Transverse colon (tissue), 4 donors: ENCODE measurements around the gene PIGN. TPM values are rescaled to one million over a fixed set of nuclear protein-coding genes. Genes with fewer than 3 reads are reported as not detected.

Source experiments
- DNase-seq: peaks from one replicate; pipeline ENCODE4 v3.0.0-alpha.2; 2019
- H3K27ac ChIP-seq, 4 donors: fragments of 200-600 bp; sonication (generic); 2 replicates each; pipeline ENCODE4 v1.5.1; 2016 to 2018; ENCODE audit warnings: inconsistent platforms in 4 of 4
- H3K27me3 ChIP-seq: fragments of 200-600 bp; sonication (generic); 2 replicates; pipeline ENCODE4 v1.5.1; 2017; ENCODE audit warnings: inconsistent platforms
- H3K36me3 ChIP-seq, 4 donors: fragments of 200-600 bp; sonication (generic); 2 replicates each; pipeline ENCODE4 v1.5.1; 2017 to 2019; ENCODE audit warnings: inconsistent platforms in 4 of 4
- H3K4me1 ChIP-seq, 4 donors: fragments of 200-600 bp; sonication (generic); 2 replicates each; pipeline ENCODE4 v1.5.1; 2017 to 2020; ENCODE audit warnings: inconsistent platforms in 4 of 4
- H3K4me3 ChIP-seq, 4 donors: fragments of 200-600 bp; sonication (generic); 1 replicate in 1 of 4; 2 replicates in 3 of 4; pipeline versions ENCODE4 v1.5.1 to v1.6.1; 2017 to 2019; ENCODE audit warnings: inconsistent platforms in 4 of 4
- H3K9me3 ChIP-seq, 2 donors: fragments of 200-600 bp; sonication (generic); 2 replicates each; pipeline ENCODE4 v1.5.1; 2017 to 2019; ENCODE audit warnings: inconsistent platforms in 2 of 2
- CTCF ChIP-seq, 5 experiments: fragments of 200-600 bp in 3 of 5; fragments of 450-650 bp in 2 of 5; sonication (generic) in 3 of 5; IDR thresholded peaks; 1 replicate in 2 of 5; 2 replicates in 3 of 5; pipeline ENCODE4 v1.5.1; 2016 to 2017; ENCODE audit warnings: antibody characterized with exemption in 5 of 5, inconsistent platforms in 3 of 5, mild to moderate bottlenecking in 2 of 5, moderate library complexity in 1 of 5
- EP300 ChIP-seq: sonication (generic); formaldehyde crosslinking; IDR thresholded peaks from one replicate; pipeline ENCODE4 v1.6.1; 2017; ENCODE audit warnings: antibody characterized with exemption, low read depth
- POLR2A ChIP-seq: fragments of 450-650 bp; IDR thresholded peaks from one replicate; pipeline ENCODE4 v1.6.1; 2016; ENCODE audit warnings: antibody characterized with exemption, mild to moderate bottlenecking, moderate library complexity
- POLR2AphosphoS5 ChIP-seq, 3 donors: sonication (generic); formaldehyde crosslinking; IDR thresholded peaks; one replicate each; pipeline ENCODE4 v1.6.1; 2016; ENCODE audit warnings: antibody characterized with exemption in 3 of 3
- WGBS, 2 donors: methylation state at CpG; one replicate each; pipeline ENCODE4 v1.1.5; 2018; ENCODE audit warnings: low coverage in 1 of 2; 5-methylcytosine and 5-hydroxymethylcytosine counted together
- in situ Hi-C, 4 donors: fragments of 200-750 bp; cut with MboI; loops; one replicate each; pipeline versions ENCODE4 v1.15.0 to v1.15.1; 2017; ENCODE audit warnings: low sequenced_read_pairs in 3 of 4, low pct_ligation_motif_present in 1 of 4, low pct_unique_long_range_greater_than_20kb in 1 of 4
- intact Hi-C: fragments of 100-400 bp; cut with DNase I; formaldehyde crosslinking; loops from one replicate; pipeline ENCODE4 v1.15.1; 2023; ENCODE audit warnings: low total_unique reads
- total RNA-seq, 4 donors: library from RNA; depleted of rRNA; stranded (reverse); fragments of >200 nt; gene quantifications; one replicate each; pipeline ENCODE4 v1.1.0, GENCODE V29; 2016

The PIGN gene
- total RNA-seq, 4 donors from 2014 or later, result 15.3 to 105 (median 42.3) TPM

- Histone ChIP-seq H3K27ac (no peak overlapping the region), H3K4me1 (peaks cover 0 to under 1% (median 0%) of the 10 kb centered on the region in 4 donors), H3K27me3 (no peaks in the 10 kb centered on the region), H3K9me3 (no peaks in the 10 kb centered on the region), H3K36me3 (no peaks in the 10 kb centered on the region), H3K4me3 (no peak overlapping the region)
- in situ Hi-C loops, result no loop called here
- no peak for TF ChIP-seq EP300
- TF ChIP-seq CTCF (IDR thresholded peaks at IDR 0.05), result no peak
- no peak for TF ChIP-seq POLR2AphosphoS5 (IDR thresholded peaks at IDR 0.05)
- no peak for TF ChIP-seq POLR2A
- 81 to 86% methylated on average over 2 to 5 of the region's 5 CpGs for WGBS, 2 donors
- intact Hi-C loops, result no loop called here
- no peak for DNase-seq
Observed at GRCh38 chr18:62033207-62033606, 153.6 kb downstream of the PIGN start.

- TF ChIP-seq POLR2A, result no peak
- no peak for TF ChIP-seq POLR2AphosphoS5 (IDR thresholded peaks at IDR 0.05)
- TF ChIP-seq EP300, result no peak
- TF ChIP-seq CTCF (IDR thresholded peaks at IDR 0.05), result no peak
- no peaks in the 10 kb centered on the region for H3K27me3 ChIP-seq
- no peak overlapping the region for H3K4me3 ChIP-seq
- intact Hi-C loops (no loop called here), in situ Hi-C loops (no loop called here)
- no peaks in the 10 kb centered on the region for H3K9me3 ChIP-seq
- no peaks in the 10 kb centered on the region for H3K4me1 ChIP-seq
- no peak for DNase-seq
- no peak overlapping the region for H3K27ac ChIP-seq
- no peaks in the 10 kb centered on the region for H3K36me3 ChIP-seq
- 8 to 58% methylated on average over 1 to 5 of the region's 5 CpGs for WGBS, 2 donors
Observed at GRCh38 chr18:62030091-62030985, 156.5 kb downstream of the PIGN start.

GRCh38 chr18:62028715-62029114 is 158.1 kb downstream of the PIGN start:
- H3K27ac ChIP-seq, result no peak overlapping the region
- no peaks in the 10 kb centered on the region for H3K9me3 ChIP-seq
- H3K4me3 ChIP-seq, result no peak overlapping the region
- no peaks in the 10 kb centered on the region for H3K27me3 ChIP-seq
- no peaks in the 10 kb centered on the region for H3K4me1 ChIP-seq
- in situ Hi-C loops (no loop called here), intact Hi-C loops (no loop called here)
- no peaks in the 10 kb centered on the region for H3K36me3 ChIP-seq
- TF ChIP-seq POLR2A, result no peak
- TF ChIP-seq EP300, result no peak
- no peak for TF ChIP-seq POLR2AphosphoS5 (IDR thresholded peaks at IDR 0.05)
- no peak for TF ChIP-seq CTCF (IDR thresholded peaks at IDR 0.05)
- DNase-seq, result no peak
- WGBS, 2 donors, result 91% methylated on average over 2 of the region's 2 CpGs; no CpG with 5 or more reads in 1 of the 2 donors

- DNase-seq, result no peak
- H3K36me3 ChIP-seq, result no peaks in the 10 kb centered on the region
Observed at GRCh38 chr18:62027914-62028520, 158.8 kb downstream of the PIGN start.

More at GRCh38 chr18:62027914-62028520, 158.8 kb downstream of the PIGN start:
- Histone ChIP-seq H3K27me3 (no peaks in the 10 kb centered on the region), H3K4me3 (no peak overlapping the region), H3K27ac (no peak overlapping the region), H3K9me3 (no peaks in the 10 kb centered on the region), H3K4me1 (no peaks in the 10 kb centered on the region)
- TF ChIP-seq EP300, result no peak
- TF ChIP-seq POLR2A, result no peak
- no peak for TF ChIP-seq POLR2AphosphoS5 (IDR thresholded peaks at IDR 0.05)
- TF ChIP-seq CTCF (IDR thresholded peaks at IDR 0.05), result no peak
- in situ Hi-C loops, result no loop called here
- WGBS, 2 donors, result 82 to 92% methylated on average over 5 to 6 of the region's 6 CpGs
- intact Hi-C loops, result no loop called here
